Measurements from ENCODE around the gene SENP1.

Gene SENP1

DNA sequence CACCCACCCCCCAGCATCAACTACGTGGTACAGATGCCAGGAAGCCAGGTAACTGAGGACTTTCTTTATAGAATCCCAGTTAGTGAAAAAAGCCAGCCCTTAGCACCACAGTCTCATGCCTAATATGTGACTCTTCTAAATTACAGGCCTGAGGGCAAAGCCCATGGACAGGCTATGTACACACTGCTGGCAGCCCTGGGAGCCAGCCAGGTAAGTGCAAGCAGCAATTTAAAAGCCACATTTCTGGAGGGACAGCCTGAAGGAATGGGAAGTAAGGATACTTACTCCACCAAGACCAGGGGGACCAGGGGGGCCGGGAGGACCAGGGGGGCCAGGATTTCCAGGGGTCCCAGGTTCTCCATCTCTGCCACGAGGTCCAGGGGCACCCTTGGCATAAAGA is 108.6 kb downstream of the SENP1 start:
- peaks cover 14% of the 10 kb centered on the region for H3K4me1 ChIP-seq (ENCODE audit: control insufficient read depth, insufficient read depth, low read length)
- no peak overlapping the region for H3K27ac ChIP-seq (ENCODE audit: low read depth, low read length)
- H3K36me3 ChIP-seq (ENCODE audit: control insufficient read depth, insufficient read depth, low read length), result no peaks in the 10 kb centered on the region
- no peak overlapping the region for H3K4me3 ChIP-seq (ENCODE audit: low read depth, low read length)
- peaks cover 100% of the 10 kb centered on the region for H3K27me3 ChIP-seq (ENCODE audit: control insufficient read depth, insufficient read depth, low read length)
- no peaks in the 10 kb centered on the region for H3K9me3 ChIP-seq (ENCODE audit: control insufficient read depth, insufficient read depth, low read length)
- H3K9ac ChIP-seq (ENCODE audit: low read depth, low read length), result no peak overlapping the region

DNA sequence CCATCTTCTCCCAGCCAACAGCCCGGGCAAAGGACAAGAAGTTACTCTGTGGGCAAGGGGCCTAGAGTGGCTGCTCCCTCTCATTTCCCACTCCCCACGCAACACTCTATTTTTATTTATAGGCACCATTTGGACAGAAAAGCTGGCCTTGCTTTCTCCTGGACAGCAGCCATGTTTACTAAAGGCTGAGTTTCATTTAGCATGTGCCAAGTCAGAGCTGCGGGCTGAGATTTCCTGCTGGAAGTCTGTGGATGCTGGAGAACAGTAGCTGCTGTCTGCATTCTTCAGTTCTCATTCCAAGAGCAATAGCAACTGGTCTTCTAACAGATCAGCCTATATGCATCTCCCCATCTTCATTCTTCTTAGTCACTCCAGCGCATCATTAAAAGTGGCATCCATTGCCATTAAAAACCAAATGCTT is 109.9 kb downstream of the SENP1 start:
- no peak overlapping the region for H3K9ac ChIP-seq (ENCODE audit: low read depth, low read length)
- H3K4me3 ChIP-seq (ENCODE audit: low read depth, low read length), result no peak overlapping the region
- H3K9me3 ChIP-seq (ENCODE audit: control insufficient read depth, insufficient read depth, low read length), result no peaks in the 10 kb centered on the region
- no peaks in the 10 kb centered on the region for H3K36me3 ChIP-seq (ENCODE audit: control insufficient read depth, insufficient read depth, low read length)
- H3K27me3 ChIP-seq (ENCODE audit: control insufficient read depth, insufficient read depth, low read length), result peaks cover 100% of the 10 kb centered on the region
- H3K27ac ChIP-seq (ENCODE audit: low read depth, low read length), result no peak overlapping the region
- peaks cover 7% of the 10 kb centered on the region; the same call in 1 of the 2 replicates for H3K4me1 ChIP-seq (ENCODE audit: control insufficient read depth, insufficient read depth, low read length)

DNA sequence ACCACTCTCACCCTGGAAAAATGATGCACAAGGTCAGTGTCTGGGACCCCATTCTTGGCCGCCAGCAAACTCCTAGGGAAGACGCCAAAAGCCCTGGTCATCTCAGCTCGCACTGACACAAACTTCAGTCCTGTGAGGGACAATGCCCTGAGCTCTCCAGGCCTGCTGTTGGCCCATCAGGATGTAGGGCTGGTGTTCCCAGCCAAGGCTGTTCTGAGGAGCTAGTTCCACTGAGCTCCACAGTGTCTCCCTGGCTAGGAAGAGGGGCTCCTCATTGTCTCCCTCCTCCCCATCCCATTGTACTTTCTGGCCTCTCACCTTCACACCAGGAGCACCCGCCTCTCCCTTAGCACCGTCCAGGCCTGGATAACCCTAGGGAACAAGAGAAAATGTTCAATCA is 112.4 kb downstream of the SENP1 start:
- H3K4me1 ChIP-seq (ENCODE audit: control insufficient read depth, insufficient read depth, low read length), result no peaks in the 10 kb centered on the region
- H3K27me3 ChIP-seq (ENCODE audit: control insufficient read depth, insufficient read depth, low read length), result peaks cover 97% of the 10 kb centered on the region
- H3K9me3 ChIP-seq (ENCODE audit: control insufficient read depth, insufficient read depth, low read length), result no peaks in the 10 kb centered on the region
- no peak overlapping the region for H3K4me3 ChIP-seq (ENCODE audit: low read depth, low read length)
- H3K27ac ChIP-seq (ENCODE audit: low read depth, low read length), result no peak overlapping the region
- no peaks in the 10 kb centered on the region for H3K36me3 ChIP-seq (ENCODE audit: control insufficient read depth, insufficient read depth, low read length)
- no peak overlapping the region for H3K9ac ChIP-seq (ENCODE audit: low read depth, low read length)
